Thyroid gland (tissue), 4 donors: ENCODE results near the gene L2HGDH.

Source experiments
- POLR2A ChIP-seq, 2 donors: fragments of 450-650 bp; IDR thresholded peaks; one replicate each; pipeline ENCODE4 v1.6.1; 2017; ENCODE audit warnings: antibody characterized with exemption in 2 of 2, mild to moderate bottlenecking in 2 of 2, moderate library complexity in 1 of 2
- TF ChIP-seq, protein P1 (sequence below), 6 experiments: fragments of 200-600 bp in 3 of 6; fragments of 450-650 bp in 3 of 6; sonication (generic) in 3 of 6; IDR thresholded peaks; one replicate each; pipeline ENCODE4 v1.5.1; 2016 to 2019; ENCODE audit warnings: antibody characterized with exemption in 6 of 6, mild to moderate bottlenecking in 2 of 6, inconsistent platforms in 1 of 6, moderate library complexity in 1 of 6

DNA sequence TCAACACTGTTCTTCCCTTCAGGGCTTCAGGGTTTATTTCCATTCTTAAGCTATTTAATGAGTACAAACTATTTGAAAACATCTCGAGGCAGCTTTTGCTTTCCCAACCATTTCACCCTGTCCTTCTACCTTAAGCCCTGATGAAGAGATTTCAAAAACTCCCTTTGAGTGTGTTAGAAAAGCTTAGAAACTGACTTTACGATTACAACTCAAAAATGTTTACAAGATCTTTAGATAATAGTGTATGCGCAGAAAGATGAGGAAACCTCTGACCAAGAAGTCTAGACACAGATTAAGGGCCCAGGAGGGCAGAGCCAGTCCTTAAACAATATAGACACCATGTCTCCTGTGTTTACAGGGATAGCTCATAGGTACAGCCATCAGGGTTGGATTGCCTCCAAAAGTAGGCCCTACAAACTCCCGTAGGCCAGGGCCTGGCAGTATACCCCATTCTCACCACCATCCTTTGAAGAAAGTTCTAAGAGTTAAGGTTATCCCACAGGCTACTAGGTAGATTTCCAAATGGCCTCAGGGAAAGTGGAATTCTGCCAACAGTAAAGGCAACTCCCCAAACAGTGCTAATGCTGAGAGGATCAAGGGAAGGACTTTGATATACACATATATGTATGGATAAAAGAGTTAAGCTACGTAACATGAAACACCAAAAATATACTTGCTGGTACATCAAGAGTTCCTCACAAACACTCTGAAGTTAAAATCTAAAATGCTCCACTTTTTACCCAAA is 69.3 kb downstream of the L2HGDH start:
- TF ChIP-seq, protein P1, sequence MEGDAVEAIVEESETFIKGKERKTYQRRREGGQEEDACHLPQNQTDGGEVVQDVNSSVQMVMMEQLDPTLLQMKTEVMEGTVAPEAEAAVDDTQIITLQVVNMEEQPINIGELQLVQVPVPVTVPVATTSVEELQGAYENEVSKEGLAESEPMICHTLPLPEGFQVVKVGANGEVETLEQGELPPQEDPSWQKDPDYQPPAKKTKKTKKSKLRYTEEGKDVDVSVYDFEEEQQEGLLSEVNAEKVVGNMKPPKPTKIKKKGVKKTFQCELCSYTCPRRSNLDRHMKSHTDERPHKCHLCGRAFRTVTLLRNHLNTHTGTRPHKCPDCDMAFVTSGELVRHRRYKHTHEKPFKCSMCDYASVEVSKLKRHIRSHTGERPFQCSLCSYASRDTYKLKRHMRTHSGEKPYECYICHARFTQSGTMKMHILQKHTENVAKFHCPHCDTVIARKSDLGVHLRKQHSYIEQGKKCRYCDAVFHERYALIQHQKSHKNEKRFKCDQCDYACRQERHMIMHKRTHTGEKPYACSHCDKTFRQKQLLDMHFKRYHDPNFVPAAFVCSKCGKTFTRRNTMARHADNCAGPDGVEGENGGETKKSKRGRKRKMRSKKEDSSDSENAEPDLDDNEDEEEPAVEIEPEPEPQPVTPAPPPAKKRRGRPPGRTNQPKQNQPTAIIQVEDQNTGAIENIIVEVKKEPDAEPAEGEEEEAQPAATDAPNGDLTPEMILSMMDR (IDR thresholded peaks at IDR 0.05): no peak
- TF ChIP-seq POLR2A (IDR thresholded peaks at IDR 0.05): no peak
